Stomach (tissue), 9 donors: ENCODE results near the gene MGAT4B. TPM values are rescaled to one million over a fixed set of nuclear protein-coding genes. Genes with fewer than 3 reads are reported as not detected.

Source experiments
- DNase-seq, 2 donors: peaks; one replicate each; pipeline versions ENCODE4 v3.0.0 to v3.0.0-alpha.2; 2013 to 2019
- H3K27ac ChIP-seq, 5 donors: fragments of 200-600 bp in 4 of 5; sonication (generic) in 4 of 5; one replicate each; pipeline ENCODE4 v1.5.1; 2013 to 2019; ENCODE audit warnings: mild to moderate bottlenecking in 1 of 5, moderate library complexity in 1 of 5
- H3K27me3 ChIP-seq, 3 donors: fragments of 200-600 bp; sonication (generic); one replicate each; pipeline ENCODE4 v1.5.1; 2017 to 2019; ENCODE audit warnings: mixed run types in 1 of 3
- H3K36me3 ChIP-seq, 4 donors: fragments of 200-600 bp; sonication (generic); 1 replicate in 3 of 4; 2 replicates in 1 of 4; pipeline ENCODE4 v1.5.1; 2016 to 2019
- H3K4me1 ChIP-seq, 4 donors: fragments of 200-600 bp; sonication (generic); one replicate each; pipeline ENCODE4 v1.5.1; 2016 to 2019
- H3K4me3 ChIP-seq, 4 donors: fragments of 200-600 bp; sonication (generic) in 3 of 4; one replicate each; pipeline ENCODE4 v1.5.1; 2016 to 2019; ENCODE audit warnings: mild to moderate bottlenecking in 1 of 4
- H3K9me3 ChIP-seq, 4 donors: fragments of 200-600 bp; sonication (generic); one replicate each; pipeline ENCODE4 v1.5.1; 2016 to 2019
- CTCF ChIP-seq, 7 experiments: fragments of 450-650 bp in 4 of 7; fragments of 200-600 bp in 3 of 7; sonication (generic) in 3 of 7; IDR thresholded peaks; one replicate each; pipeline ENCODE4 v1.5.1; 2016 to 2019; ENCODE audit warnings: antibody characterized with exemption in 7 of 7, control low read depth in 2 of 7, mild to moderate bottlenecking in 1 of 7
- EP300 ChIP-seq: sonication (generic); formaldehyde crosslinking; IDR thresholded peaks from one replicate; pipeline ENCODE4 v1.6.1; 2017; ENCODE audit warnings: antibody characterized with exemption
- POLR2A ChIP-seq, 4 donors: fragments of 450-650 bp; IDR thresholded peaks; one replicate each; pipeline ENCODE4 v1.6.1; 2016; ENCODE audit warnings: antibody characterized with exemption in 4 of 4, control low read depth in 2 of 4, mild to moderate bottlenecking in 1 of 4, moderate library complexity in 1 of 4
- POLR2AphosphoS5 ChIP-seq, 3 donors: sonication (generic); formaldehyde crosslinking; IDR thresholded peaks; one replicate each; pipeline ENCODE4 v1.6.1; 2016; ENCODE audit warnings: antibody characterized with exemption in 3 of 3
- WGBS, 5 donors: extraction: QIAGEN DNeasy Blood & Tissue Kit in 3 of 5; methylation state at CpG; one replicate each; pipeline versions ENCODE4 v1.1.5 to v1.1.7; 2013 to 2018; 5-methylcytosine and 5-hydroxymethylcytosine counted together
- intact Hi-C: fragments of 100-400 bp; cut with DNase I; formaldehyde crosslinking; loops from one replicate; pipeline ENCODE4 v1.15.1; 2023; ENCODE audit warnings: low total_unique reads
- polyA plus RNA-seq, 3 donors: library from polyadenylated mRNA; stranded (reverse); fragments of 200-250 nt; gene quantifications; one replicate each; pipeline ENCODE4 v1.2.3, GENCODE V29; 2013
- total RNA-seq, 5 donors: library from RNA; depleted of rRNA; stranded (reverse); fragments of >200 nt; gene quantifications; one replicate each; pipeline versions ENCODE4 v1.1.0 to v1.2.3, GENCODE V29; 2014 to 2016
- donor health status: healthy with polysubstance abuse.
- donor health status: Bipolar disorder and iron deficiency.
- donor health status: healthy.

Gene MGAT4B
- total and polyA plus RNA-seq, 8 donors, result 85.0 to 617 (median 152) TPM

DNA sequence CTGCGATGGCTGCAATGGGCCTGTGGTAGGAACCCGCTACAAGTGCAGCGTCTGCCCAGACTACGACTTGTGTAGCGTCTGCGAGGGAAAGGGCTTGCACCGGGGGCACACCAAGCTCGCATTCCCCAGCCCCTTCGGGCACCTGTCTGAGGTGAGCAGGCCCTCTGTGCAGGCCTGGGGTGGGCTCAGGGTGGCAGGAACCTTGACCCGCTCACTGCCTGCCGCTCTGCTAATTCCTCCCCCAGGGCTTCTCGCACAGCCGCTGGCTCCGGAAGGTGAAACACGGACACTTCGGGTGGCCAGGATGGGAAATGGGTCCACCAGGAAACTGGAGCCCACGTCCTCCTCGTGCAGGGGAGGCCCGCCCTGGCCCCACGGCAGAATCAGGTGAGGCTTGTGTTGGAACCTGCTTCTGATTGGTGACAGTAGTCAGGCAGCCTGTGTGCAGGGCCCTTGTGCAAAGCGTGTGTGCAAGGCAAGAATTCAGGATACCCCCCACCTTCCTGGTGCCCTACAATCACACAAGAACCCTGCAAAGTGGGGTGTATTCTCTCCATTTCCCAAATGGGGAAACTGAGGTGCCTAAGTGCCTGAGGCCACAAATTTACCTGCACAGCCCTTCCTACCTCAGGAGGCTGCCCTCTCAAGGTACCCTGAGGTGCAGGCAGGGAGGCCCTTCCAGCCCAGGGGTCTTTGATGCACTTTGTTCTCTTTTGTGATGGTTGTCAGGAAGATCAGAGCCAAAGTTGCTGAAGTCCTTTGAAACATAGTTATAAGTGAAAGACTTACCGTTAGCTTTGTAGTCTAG is 17.5 kb upstream of the MGAT4B start:
- Histone ChIP-seq H3K36me3 (peaks cover 58 to 72% (median 69%) of the 10 kb centered on the region in 4 donors), H3K4me1 (peaks cover 49 to 84% (median 81%) of the 10 kb centered on the region in 4 donors), H3K4me3 (peak overlapping the region in 3 of 4 donors; percentile 9 to 96 (median 65)), H3K9me3 (no peaks in the 10 kb centered on the region), H3K27ac (peak overlapping the region in 2 of 5 donors; percentile 4 to 12), H3K27me3 (no peaks in the 10 kb centered on the region)
- WGBS, 5 donors, result 71 to 82% (median 77%) methylated on average over 11 to 22 of the region's 22 CpGs
- no peak for DNase-seq
- intact Hi-C loops, result no loop called here
- TF ChIP-seq POLR2AphosphoS5 (IDR thresholded peaks at IDR 0.05) (peak in 2 of 3 donors; percentile 3 to 16), EP300 (no peak)

DNA sequence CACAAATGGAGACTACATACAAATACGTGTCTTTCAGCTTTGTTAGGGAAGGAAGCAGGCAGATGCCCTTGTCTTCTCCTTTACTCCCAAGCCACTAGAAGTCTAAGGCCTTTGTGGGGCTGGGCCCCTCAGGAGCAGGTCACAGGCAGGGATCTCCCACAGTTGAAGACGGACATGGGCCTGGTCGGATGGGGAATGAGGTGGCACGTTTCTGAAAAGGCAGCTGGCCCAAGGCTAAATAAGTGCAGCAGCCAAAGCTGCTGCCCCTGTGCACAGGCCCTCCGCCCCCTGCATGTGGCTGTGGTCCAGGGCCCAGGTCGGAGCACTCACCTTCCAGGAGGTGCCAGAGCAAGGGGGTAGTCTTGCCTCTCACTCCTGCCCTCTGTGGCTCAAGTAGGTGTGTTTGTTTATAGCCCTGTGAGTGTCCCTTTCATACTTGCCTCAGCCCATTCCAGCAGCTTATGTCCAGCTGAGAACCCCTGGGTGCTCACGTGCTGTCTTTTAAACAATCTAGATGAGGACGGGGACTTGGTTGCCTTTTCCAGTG is 15.9 kb upstream of the MGAT4B start:
- Histone ChIP-seq H3K4me3 (peak overlapping the region; percentile 65 to 100 (median 90)), H3K27me3 (no peaks in the 10 kb centered on the region), H3K4me1 (peaks cover 62 to 88% (median 86%) of the 10 kb centered on the region in 4 donors), H3K27ac (peak overlapping the region; percentile 6 to 100 (median 93)), H3K36me3 (peaks cover 41 to 56% (median 53%) of the 10 kb centered on the region in 4 donors), H3K9me3 (no peaks in the 10 kb centered on the region)
- no peak for DNase-seq
- no peak for TF ChIP-seq POLR2AphosphoS5 (IDR thresholded peaks at IDR 0.05)
- no peak for TF ChIP-seq POLR2A (IDR thresholded peaks at IDR 0.05)
- no peak for TF ChIP-seq CTCF (IDR thresholded peaks at IDR 0.05)
- no peak for TF ChIP-seq EP300
- WGBS, 5 donors, result 20 to 47% (median 28%) methylated on average over 7 to 8 of the region's 8 CpGs
- intact Hi-C loops, result no loop called here

- DNase-seq, result no peak
- Histone ChIP-seq H3K4me1 (peaks cover 67 to 88% (median 86%) of the 10 kb centered on the region in 4 donors), H3K4me3 (peak overlapping the region; percentile 65 to 100 (median 90)), H3K27ac (peak overlapping the region in 4 of 5 donors; percentile 91 to 100 (median 96)), H3K36me3 (peaks cover 38 to 51% (median 48%) of the 10 kb centered on the region in 4 donors), H3K9me3 (no peaks in the 10 kb centered on the region), H3K27me3 (no peaks in the 10 kb centered on the region)
- TF ChIP-seq EP300 (no peak), POLR2AphosphoS5 (IDR thresholded peaks at IDR 0.05) (no peak), POLR2A (IDR thresholded peaks at IDR 0.05) (no peak), CTCF (IDR thresholded peaks at IDR 0.05) (peak in 1 of 7 experiments; percentile 5)
- WGBS, 5 donors, result 20 to 28% (median 23%) methylated on average over 3 of the region's 3 CpGs
- intact Hi-C loops, result no loop called here
Measured at GRCh38 chr5:179822059-179822432, 15.4 kb upstream of the MGAT4B start.

DNA sequence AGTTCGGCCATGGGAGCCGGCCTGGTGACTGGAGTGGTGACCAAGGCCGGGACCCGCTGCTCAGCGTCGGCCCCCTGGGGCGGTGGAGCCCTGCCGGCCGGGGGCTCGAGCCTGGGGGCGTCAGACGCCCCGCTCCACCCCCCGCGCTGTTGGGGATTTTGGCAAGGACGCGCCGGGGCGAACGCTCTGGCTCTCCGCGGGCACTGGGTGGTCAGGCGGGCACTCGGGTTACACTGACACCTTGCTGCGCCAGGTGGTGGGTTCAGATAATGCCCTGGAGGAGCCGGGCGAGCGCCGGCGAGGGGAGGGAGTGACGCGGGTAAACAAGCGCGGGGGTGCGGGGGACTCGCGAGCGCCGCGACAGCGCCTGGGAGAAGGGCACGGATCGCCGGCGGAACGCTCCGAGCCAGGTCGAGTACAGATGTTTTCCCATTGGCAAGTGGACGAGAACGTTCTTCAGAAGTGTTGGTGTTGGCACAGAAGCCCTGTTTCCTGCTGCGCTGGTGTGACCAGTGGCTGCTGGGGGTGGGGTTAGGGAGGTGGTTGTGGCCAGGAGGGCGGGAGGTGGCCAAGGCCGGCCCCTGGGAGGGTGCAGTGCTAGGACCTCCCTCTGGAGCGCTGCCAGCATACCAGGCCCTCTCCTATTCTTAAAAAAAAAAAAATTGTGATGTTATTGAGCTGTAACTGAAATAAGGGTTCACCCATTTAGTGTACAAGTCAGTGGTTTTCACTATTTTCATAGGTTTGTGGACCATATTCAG is 14.8 kb upstream of the MGAT4B start:
- peaks cover 73 to 88% (median 86%) of the 10 kb centered on the region in 4 donors for H3K4me1 ChIP-seq

More for the DNA sequence above, 14.8 kb upstream of the MGAT4B start:
- WGBS, 5 donors, result 0 to 1% (median 0%) methylated on average over 4 to 54 of the region's 54 CpGs
- Histone ChIP-seq H3K27ac (peak overlapping the region; percentile 91 to 100 (median 99)), H3K9me3 (no peaks in the 10 kb centered on the region), H3K36me3 (peaks cover 32 to 46% (median 42%) of the 10 kb centered on the region in 4 donors), H3K4me3 (peak overlapping the region; percentile 65 to 100 (median 90)), H3K27me3 (no peaks in the 10 kb centered on the region)
- TF ChIP-seq POLR2AphosphoS5 (IDR thresholded peaks at IDR 0.05) (peak; percentile 91 to 99 (median 99)), EP300 (no peak), POLR2A (IDR thresholded peaks at IDR 0.05) (peak in 2 of 4 donors; percentile 21 to 82), CTCF (IDR thresholded peaks at IDR 0.05) (peak in 2 of 7 experiments; percentile 6 to 8)
- DNase-seq, result peak; percentile 96 to 98
- intact Hi-C loops, result no loop called here
